A673 (cell line): Measurements from ENCODE around the gene DTWD2.

ENCODE experiments used
- CTCF ChIP-seq: fragments of 300-800, 200-600 bp; sonication (generic); conservative IDR thresholded peaks from 2 replicates; pipeline ENCODE4 v1.5.1; 2017; ENCODE audit warnings: low read depth, mild to moderate bottlenecking, antibody characterized with exemption, low read length, moderate library complexity, mixed read lengths
- EZH2 ChIP-seq: fragments of 200-600 bp; sonication (generic); IDR thresholded peaks from 2 replicates; pipeline ENCODE4 v1.6.1; 2017; ENCODE audit warnings: borderline replicate concordance, low read depth, mild to moderate bottlenecking, mixed read lengths, antibody characterized with exemption, low read length; ENCODE audit not compliant: poor library complexity, severe bottlenecking

- TF ChIP-seq CTCF (no peak), EZH2 (no peak)
Observed at GRCh38 chr5:118796081-118796480, 192.3 kb downstream of the DTWD2 start.
